OCI-LY1 (cell line): ENCODE results near the gene OLFML1.

Experiments
- H2AFZ ChIP-seq: fragments of 200-600 bp; sonication (generic), shearing (Covaris generic); 2 replicates; pipeline ENCODE4 v1.6.0; 2014; ENCODE audit warnings: antibody characterized with exemption, mild to moderate bottlenecking, low read length
- H3F3A ChIP-seq: fragments of 200-600 bp; sonication (generic), shearing (Covaris generic); 2 replicates; pipeline ENCODE4 v1.6.0; 2014; ENCODE audit warnings: mild to moderate bottlenecking, antibody characterized with exemption, low read length, moderate library complexity; ENCODE audit not compliant: insufficient read depth
- H3K27ac ChIP-seq: fragments of 200-600 bp; sonication (generic); 2 replicates; pipeline ENCODE4 v1.5.1; 2014; ENCODE audit warnings: low read length, mixed run types, mild to moderate bottlenecking, low read depth; ENCODE audit not compliant: poor library complexity, severe bottlenecking
- H3K27me3 ChIP-seq: fragments of 200-600 bp; sonication (generic); 2 replicates; pipeline ENCODE4 v1.6.0; 2014; ENCODE audit warnings: antibody characterized with exemption, mild to moderate bottlenecking, low read length, moderate library complexity; ENCODE audit not compliant: insufficient read depth
- H3K36me3 ChIP-seq: fragments of 200-600 bp; sonication (generic); 2 replicates; pipeline ENCODE4 v1.6.1; 2014; ENCODE audit warnings: mild to moderate bottlenecking, antibody characterized with exemption, low read length, moderate library complexity, mixed read lengths; ENCODE audit not compliant: insufficient read depth
- H3K4me1 ChIP-seq: fragments of 200-600 bp; sonication (generic); 2 replicates; pipeline ENCODE4 v1.5.1; 2014; ENCODE audit warnings: mild to moderate bottlenecking, low read length, moderate library complexity; ENCODE audit not compliant: insufficient read depth, severe bottlenecking
- H3K4me2 ChIP-seq: fragments of 200-600 bp; sonication (generic), shearing (Covaris generic); 2 replicates; pipeline ENCODE4 v1.6.1; 2014; ENCODE audit warnings: low read length
- H3K4me3 ChIP-seq: fragments of 200-600 bp; sonication (generic); 2 replicates; pipeline ENCODE4 v1.5.1; 2014; ENCODE audit warnings: low read length, low read depth, mild to moderate bottlenecking, mixed read lengths; ENCODE audit not compliant: poor library complexity, severe bottlenecking
- H3K79me2 ChIP-seq: fragments of 200-600 bp; shearing (Covaris generic); 2 replicates; pipeline ENCODE4 v1.6.1; 2016; ENCODE audit warnings: mixed run types, low read length, mixed read lengths; ENCODE audit not compliant: insufficient read depth
- H3K9ac ChIP-seq: fragments of 200-600 bp; sonication (generic), shearing (Covaris generic); 2 replicates; pipeline ENCODE4 v1.6.1; 2014; ENCODE audit warnings: mild to moderate bottlenecking, low read length, mixed read lengths
- H3K9me2 ChIP-seq: fragments of 200-600 bp; sonication (generic), shearing (Covaris generic); 2 replicates; pipeline ENCODE4 v1.6.1; 2014; ENCODE audit warnings: low read depth, mild to moderate bottlenecking, low read length, mixed read lengths
- H3K9me3 ChIP-seq: fragments of 200-600 bp; shearing (Covaris generic); 2 replicates; pipeline ENCODE4 v1.6.1; 2014; ENCODE audit warnings: low read length, mixed read lengths
- H4K20me1 ChIP-seq: fragments of 200-600 bp; sonication (generic), shearing (Covaris generic); 2 replicates; pipeline ENCODE4 v1.6.0; 2016; ENCODE audit warnings: mild to moderate bottlenecking, low read length; ENCODE audit not compliant: insufficient read depth
- EZH2 ChIP-seq: fragments of 200-600 bp; sonication (generic), shearing (Covaris generic); IDR thresholded peaks from 2 replicates; pipeline ENCODE4 v1.8.0; 2017; ENCODE audit warnings: borderline replicate concordance, mixed run types, mild to moderate bottlenecking, antibody characterized with exemption, low read length, moderate library complexity, mixed read lengths
- TF ChIP-seq, protein P1 (sequence below): fragments of 200-600 bp; sonication (generic), shearing (Covaris generic); IDR thresholded peaks from 2 replicates; pipeline ENCODE4 v1.5.1; 2017; ENCODE audit warnings: mild to moderate bottlenecking, antibody characterized with exemption, low read length, moderate library complexity, mixed read lengths

Gene OLFML1

DNA sequence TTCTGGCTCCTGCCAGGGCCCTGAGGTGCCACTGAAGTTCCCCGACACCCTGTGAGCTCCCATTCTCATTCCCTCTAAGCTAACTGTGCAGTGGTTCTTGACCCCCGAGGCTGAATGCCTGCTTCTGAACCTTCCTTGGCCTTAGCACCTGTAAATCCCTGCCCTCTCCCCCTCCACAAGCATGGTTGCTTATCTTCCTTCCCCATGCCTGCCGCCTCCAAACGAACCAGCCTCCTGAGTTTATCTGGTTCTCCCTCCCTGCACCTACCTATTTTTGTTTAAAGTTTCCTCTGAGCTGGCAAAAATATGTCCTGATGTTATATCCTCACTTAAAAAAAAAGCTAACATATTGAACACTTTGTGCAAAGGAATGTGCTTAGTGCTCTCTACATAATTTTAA, 62.4 kb downstream of the OLFML1 start:
- no peaks in the 10 kb centered on the region for H3K27me3 ChIP-seq
- H3F3A ChIP-seq = no peaks in the 10 kb centered on the region
- H3K9ac ChIP-seq = no peak overlapping the region
- H3K9me2 ChIP-seq = no peaks in the 10 kb centered on the region
- H3K27ac ChIP-seq = no peak overlapping the region
- TF ChIP-seq EZH2 = no peak
- TF ChIP-seq, protein P1, sequence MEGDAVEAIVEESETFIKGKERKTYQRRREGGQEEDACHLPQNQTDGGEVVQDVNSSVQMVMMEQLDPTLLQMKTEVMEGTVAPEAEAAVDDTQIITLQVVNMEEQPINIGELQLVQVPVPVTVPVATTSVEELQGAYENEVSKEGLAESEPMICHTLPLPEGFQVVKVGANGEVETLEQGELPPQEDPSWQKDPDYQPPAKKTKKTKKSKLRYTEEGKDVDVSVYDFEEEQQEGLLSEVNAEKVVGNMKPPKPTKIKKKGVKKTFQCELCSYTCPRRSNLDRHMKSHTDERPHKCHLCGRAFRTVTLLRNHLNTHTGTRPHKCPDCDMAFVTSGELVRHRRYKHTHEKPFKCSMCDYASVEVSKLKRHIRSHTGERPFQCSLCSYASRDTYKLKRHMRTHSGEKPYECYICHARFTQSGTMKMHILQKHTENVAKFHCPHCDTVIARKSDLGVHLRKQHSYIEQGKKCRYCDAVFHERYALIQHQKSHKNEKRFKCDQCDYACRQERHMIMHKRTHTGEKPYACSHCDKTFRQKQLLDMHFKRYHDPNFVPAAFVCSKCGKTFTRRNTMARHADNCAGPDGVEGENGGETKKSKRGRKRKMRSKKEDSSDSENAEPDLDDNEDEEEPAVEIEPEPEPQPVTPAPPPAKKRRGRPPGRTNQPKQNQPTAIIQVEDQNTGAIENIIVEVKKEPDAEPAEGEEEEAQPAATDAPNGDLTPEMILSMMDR = no peak
- no peaks in the 10 kb centered on the region for H4K20me1 ChIP-seq
- H3K4me3 ChIP-seq = no peak overlapping the region
- no peaks in the 10 kb centered on the region for H3K79me2 ChIP-seq
- H3K4me2 ChIP-seq = no peak overlapping the region
- no peak overlapping the region for H2AFZ ChIP-seq
- H3K4me1 ChIP-seq = no peaks in the 10 kb centered on the region
- no peaks in the 10 kb centered on the region for H3K9me3 ChIP-seq
- H3K36me3 ChIP-seq = peaks cover 5% of the 10 kb centered on the region

DNA sequence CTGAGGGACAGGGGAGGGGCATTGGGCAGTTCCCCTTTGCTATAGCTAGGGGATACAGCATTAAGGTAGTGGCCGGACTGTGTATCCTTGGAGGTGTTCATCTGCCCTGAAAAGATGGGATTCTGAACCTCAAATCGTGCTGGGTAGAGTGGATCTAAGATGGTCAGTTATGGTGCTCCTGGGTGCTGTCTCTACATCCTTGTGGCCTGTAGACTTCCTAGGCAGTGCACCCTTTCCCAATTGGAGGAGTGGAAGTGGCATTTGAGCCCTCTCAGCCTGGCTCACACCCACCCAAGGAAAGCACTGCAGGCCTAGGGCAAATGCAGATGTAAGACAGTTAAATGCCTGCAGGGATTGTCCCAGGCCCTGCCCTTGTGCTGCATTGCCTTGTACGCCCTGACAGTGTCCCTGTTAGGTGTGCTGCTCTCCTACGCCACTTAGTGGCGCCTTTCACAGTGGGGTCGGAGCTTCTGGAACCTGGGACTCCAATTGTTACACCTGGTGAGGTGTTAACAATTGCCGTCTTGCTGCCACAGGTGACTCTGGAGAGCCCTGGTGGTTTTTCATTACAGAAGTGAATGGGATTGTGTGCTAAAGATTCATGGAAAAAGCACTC, 63.5 kb downstream of the OLFML1 start:
- no peaks in the 10 kb centered on the region for H3K9me2 ChIP-seq
- H3K27me3 ChIP-seq = no peaks in the 10 kb centered on the region
- H3K4me1 ChIP-seq = no peaks in the 10 kb centered on the region
- TF ChIP-seq, protein P1 = peak; percentile 78
- no peak for TF ChIP-seq EZH2
- H4K20me1 ChIP-seq = no peaks in the 10 kb centered on the region
- H3K4me3 ChIP-seq = no peak overlapping the region
- no peak overlapping the region for H3K27ac ChIP-seq
- no peaks in the 10 kb centered on the region for H3K79me2 ChIP-seq
- H3F3A ChIP-seq = no peaks in the 10 kb centered on the region
- peaks cover 5% of the 10 kb centered on the region for H3K36me3 ChIP-seq
- H3K4me2 ChIP-seq = no peak overlapping the region
- no peak overlapping the region for H3K9ac ChIP-seq
- H2AFZ ChIP-seq = no peak overlapping the region
- H3K9me3 ChIP-seq = no peaks in the 10 kb centered on the region

DNA sequence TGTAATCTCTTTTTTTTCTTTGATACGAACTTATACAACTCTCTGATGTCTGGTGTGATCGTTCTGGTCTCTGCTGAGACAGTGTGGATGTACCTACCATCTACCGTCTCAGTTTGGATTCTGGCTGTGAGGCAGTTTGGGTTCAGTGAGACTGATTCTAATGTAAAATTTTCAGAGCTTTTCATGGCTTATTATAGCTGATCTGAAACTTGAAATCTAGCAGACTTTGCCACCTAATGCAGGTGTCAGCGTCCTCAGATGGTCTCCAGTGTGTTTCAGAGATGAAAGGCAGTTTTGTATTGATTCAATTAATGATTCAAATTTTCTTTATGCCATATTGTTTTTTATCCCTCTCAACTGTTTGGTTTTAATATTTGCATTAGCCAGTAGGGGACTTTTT, 64.4 kb downstream of the OLFML1 start:
- Histone ChIP-seq H3K27ac (no peak overlapping the region), H2AFZ (no peak overlapping the region), H3K27me3 (no peaks in the 10 kb centered on the region), H3K9ac (no peak overlapping the region), H3K9me2 (no peaks in the 10 kb centered on the region), H3K9me3 (no peaks in the 10 kb centered on the region), H4K20me1 (no peaks in the 10 kb centered on the region), H3F3A (no peaks in the 10 kb centered on the region), H3K4me1 (no peaks in the 10 kb centered on the region), H3K4me3 (no peak overlapping the region), H3K36me3 (peaks cover 12% of the 10 kb centered on the region), H3K4me2 (no peak overlapping the region), H3K79me2 (no peaks in the 10 kb centered on the region)
- TF ChIP-seq, protein P1 = no peak
- TF ChIP-seq EZH2 = no peak
